ENCODE measurements around the gene KRT13.

DNA sequence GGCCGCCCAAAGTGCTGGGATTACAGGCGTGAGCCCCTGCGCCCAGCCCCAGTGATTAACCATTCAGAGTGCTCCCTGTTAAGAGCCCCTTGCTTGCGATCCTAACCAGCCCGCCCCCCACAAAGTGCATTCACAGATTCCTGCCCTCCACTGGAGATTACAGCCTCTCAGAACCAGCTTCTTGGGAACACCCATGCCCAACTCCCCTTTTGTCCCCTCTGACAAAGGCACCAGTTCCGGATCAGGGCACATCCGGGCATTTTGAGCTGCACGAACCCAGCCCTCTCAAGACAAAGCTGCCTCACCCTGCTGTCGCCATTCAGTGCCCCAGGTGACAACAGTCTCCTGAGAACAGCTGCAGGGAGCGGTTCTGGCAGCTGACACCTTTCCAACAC lies 23.5 kb upstream of the KRT13 start:
- TF ChIP-seq, protein P1, sequence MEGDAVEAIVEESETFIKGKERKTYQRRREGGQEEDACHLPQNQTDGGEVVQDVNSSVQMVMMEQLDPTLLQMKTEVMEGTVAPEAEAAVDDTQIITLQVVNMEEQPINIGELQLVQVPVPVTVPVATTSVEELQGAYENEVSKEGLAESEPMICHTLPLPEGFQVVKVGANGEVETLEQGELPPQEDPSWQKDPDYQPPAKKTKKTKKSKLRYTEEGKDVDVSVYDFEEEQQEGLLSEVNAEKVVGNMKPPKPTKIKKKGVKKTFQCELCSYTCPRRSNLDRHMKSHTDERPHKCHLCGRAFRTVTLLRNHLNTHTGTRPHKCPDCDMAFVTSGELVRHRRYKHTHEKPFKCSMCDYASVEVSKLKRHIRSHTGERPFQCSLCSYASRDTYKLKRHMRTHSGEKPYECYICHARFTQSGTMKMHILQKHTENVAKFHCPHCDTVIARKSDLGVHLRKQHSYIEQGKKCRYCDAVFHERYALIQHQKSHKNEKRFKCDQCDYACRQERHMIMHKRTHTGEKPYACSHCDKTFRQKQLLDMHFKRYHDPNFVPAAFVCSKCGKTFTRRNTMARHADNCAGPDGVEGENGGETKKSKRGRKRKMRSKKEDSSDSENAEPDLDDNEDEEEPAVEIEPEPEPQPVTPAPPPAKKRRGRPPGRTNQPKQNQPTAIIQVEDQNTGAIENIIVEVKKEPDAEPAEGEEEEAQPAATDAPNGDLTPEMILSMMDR (IDR thresholded peaks at IDR 0.05): no peak
- no peak for TF ChIP-seq POLR2A (IDR thresholded peaks at IDR 0.05)

All from body of pancreas (tissue), 4 donors.